Esophagus (tissue), 2 donors: ENCODE measurements around the gene NAA38. TPM values are rescaled to one million over a fixed set of nuclear protein-coding genes. Genes with fewer than 3 reads are reported as not detected.

ENCODE experiments used
- H3K27ac ChIP-seq, 2 donors: one replicate each; pipeline ENCODE4 v1.5.1; 2013; ENCODE audit warnings: low read depth in 2 of 2, mild to moderate bottlenecking in 2 of 2, inconsistent platforms in 1 of 2, low read length in 1 of 2, moderate library complexity in 1 of 2
- H3K27me3 ChIP-seq, 2 donors: one replicate each; pipeline ENCODE4 v1.6.1; 2013; ENCODE audit warnings: low read length in 2 of 2, control low read depth in 1 of 2, mild to moderate bottlenecking in 1 of 2; ENCODE audit not compliant: insufficient read depth in 2 of 2, control insufficient read depth in 1 of 2
- H3K36me3 ChIP-seq, 2 donors: one replicate each; pipeline ENCODE4 v1.6.1; 2013; ENCODE audit warnings: low read length in 1 of 2; ENCODE audit not compliant: control insufficient read depth in 2 of 2, insufficient read depth in 2 of 2
- H3K4me1 ChIP-seq, 2 donors: one replicate each; pipeline ENCODE4 v1.6.1; 2013; ENCODE audit warnings: low read length in 1 of 2; ENCODE audit not compliant: control insufficient read depth in 2 of 2, insufficient read depth in 2 of 2
- H3K4me3 ChIP-seq, 2 donors: one replicate each; pipeline ENCODE4 v1.5.1; 2013; ENCODE audit warnings: low read length in 2 of 2, mild to moderate bottlenecking in 2 of 2, low read depth in 1 of 2, moderate library complexity in 1 of 2
- H3K9me3 ChIP-seq, 2 donors: one replicate each; pipeline ENCODE4 v1.6.1; 2013; ENCODE audit warnings: mild to moderate bottlenecking in 2 of 2, low read depth in 1 of 2, low read length in 1 of 2, moderate library complexity in 1 of 2; ENCODE audit not compliant: control insufficient read depth in 2 of 2, insufficient read depth in 1 of 2
- WGBS, 2 donors: extraction: QIAGEN DNeasy Blood & Tissue Kit; methylation state at CpG; one replicate each; pipeline ENCODE4 v1.1.7; 2013; 5-methylcytosine and 5-hydroxymethylcytosine counted together
- polyA plus RNA-seq, 2 donors: library from polyadenylated mRNA; stranded (reverse); fragments of 200-250 nt; gene quantifications; one replicate each; pipeline ENCODE4 v1.2.3, GENCODE V29; 2013
- donor health status: healthy with polysubstance abuse.
- donor health status: Bipolar disorder and iron deficiency.

Gene NAA38
- polyA plus RNA-seq, 2 donors = 108 to 122 TPM

- Histone ChIP-seq H3K36me3 (peaks cover 0 to 12% of the 10 kb centered on the region in 2 donors), H3K9me3 (no peaks in the 10 kb centered on the region), H3K4me1 (peaks cover 11 to 23% of the 10 kb centered on the region in 2 donors), H3K4me3 (peak overlapping the region; percentile 46 to 67), H3K27me3 (no peaks in the 10 kb centered on the region), H3K27ac (peak overlapping the region; percentile 98 to 100)
- WGBS, 2 donors = 0 to 1% methylated on average over 44 to 46 of the region's 46 CpGs
Measured at GRCh38 chr17:7841915-7842379, 15.4 kb downstream of the NAA38 start.

- H3K4me1 ChIP-seq = peaks cover 11 to 25% of the 10 kb centered on the region in 2 donors
- H3K27me3 ChIP-seq = no peaks in the 10 kb centered on the region
- peaks cover 0 to 8% of the 10 kb centered on the region in 2 donors for H3K36me3 ChIP-seq
- peak overlapping the region; percentile 98 to 100 for H3K27ac ChIP-seq
- H3K4me3 ChIP-seq = peak overlapping the region; percentile 46 to 67
- 2 to 3% methylated on average over 25 to 34 of the region's 34 CpGs for WGBS, 2 donors
- no peaks in the 10 kb centered on the region for H3K9me3 ChIP-seq
Measured at GRCh38 chr17:7841396-7841914, 15.9 kb downstream of the NAA38 start.

GRCh38 chr17:7840875-7841274 is 16.5 kb downstream of the NAA38 start:
- WGBS, 2 donors = 64 to 67% methylated on average over 1 of the region's 1 CpG
- Histone ChIP-seq H3K4me1 (peaks cover 11 to 25% of the 10 kb centered on the region in 2 donors), H3K4me3 (no peak overlapping the region)

GRCh38 chr17:7840441-7840840 is 16.9 kb downstream of the NAA38 start:
- 32 to 46% methylated on average over 1 of the region's 1 CpG for WGBS, 2 donors

More at GRCh38 chr17:7840875-7841274, 16.5 kb downstream of the NAA38 start:
- Histone ChIP-seq H3K9me3 (no peaks in the 10 kb centered on the region), H3K27ac (peak overlapping the region; percentile 98 to 100), H3K36me3 (peaks cover 0 to 4% of the 10 kb centered on the region in 2 donors), H3K27me3 (no peaks in the 10 kb centered on the region)

GRCh38 chr17:7839876-7840261 is 17.5 kb downstream of the NAA38 start:
- WGBS, 2 donors = 38 to 52% methylated on average over 2 of the region's 2 CpGs
- Histone ChIP-seq H3K27me3 (no peaks in the 10 kb centered on the region), H3K4me3 (no peak overlapping the region), H3K27ac (peak overlapping the region in 1 of 2 donors; percentile 83), H3K9me3 (no peaks in the 10 kb centered on the region), H3K36me3 (no peaks in the 10 kb centered on the region), H3K4me1 (peaks cover 9 to 19% of the 10 kb centered on the region in 2 donors)

More at GRCh38 chr17:7840441-7840840, 16.9 kb downstream of the NAA38 start:
- Histone ChIP-seq H3K4me3 (no peak overlapping the region), H3K27ac (no peak overlapping the region), H3K9me3 (no peaks in the 10 kb centered on the region), H3K27me3 (no peaks in the 10 kb centered on the region), H3K36me3 (peaks cover 0 to 1% of the 10 kb centered on the region in 2 donors), H3K4me1 (peaks cover 11 to 24% of the 10 kb centered on the region in 2 donors)

GRCh38 chr17:7839190-7839875 is 18.0 kb downstream of the NAA38 start:
- peaks cover 9 to 19% of the 10 kb centered on the region in 2 donors for H3K4me1 ChIP-seq
- H3K27ac ChIP-seq = peak overlapping the region; percentile 45 to 83
- no peaks in the 10 kb centered on the region for H3K27me3 ChIP-seq
- no peak overlapping the region for H3K4me3 ChIP-seq
- H3K9me3 ChIP-seq = no peaks in the 10 kb centered on the region
- H3K36me3 ChIP-seq = no peaks in the 10 kb centered on the region
- 44 to 54% methylated on average over 6 of the region's 6 CpGs for whole genome bisulfite sequencing, 2 donors

GRCh38 chr17:7838090-7839075 is 19.0 kb downstream of the NAA38 start:
- Histone ChIP-seq H3K27me3 (no peaks in the 10 kb centered on the region), H3K4me1 (peaks cover 9 to 22% of the 10 kb centered on the region in 2 donors), H3K4me3 (peak overlapping the region in 1 of 2 donors; percentile 16), H3K27ac (peak overlapping the region; percentile 45 to 83), H3K9me3 (no peaks in the 10 kb centered on the region), H3K36me3 (no peaks in the 10 kb centered on the region)
- 21 to 28% methylated on average over 8 to 11 of the region's 12 CpGs for WGBS, 2 donors

- Histone ChIP-seq H3K27me3 (no peaks in the 10 kb centered on the region), H3K36me3 (no peaks in the 10 kb centered on the region), H3K4me3 (no peak overlapping the region), H3K4me1 (peaks cover 9 to 27% of the 10 kb centered on the region in 2 donors), H3K9me3 (no peaks in the 10 kb centered on the region), H3K27ac (peak overlapping the region; percentile 95)
- 8 to 9% methylated on average over 8 of the region's 8 CpGs for WGBS, 2 donors
Measured at GRCh38 chr17:7837408-7838088, 19.8 kb downstream of the NAA38 start.
